HS-5 (cell line): Measurements from ENCODE around the gene TMEM205.
"Not testable (repeated sequence)": the region's sequence is repeated elsewhere in the genome, so short reads cannot be mapped to it uniquely, and the experiment has no call there.

Experiments
- DNase-seq: peaks from one replicate; pipeline ENCODE4 v3.0.0-alpha.2; 2012; ENCODE audit warnings: low read depth

TMEM205 gene

GRCh38 chr19:11339254-11340098 lies 6.6 kb downstream of the TMEM205 start, which contains the start of gene RAB3D:
TSS of gene RAB3D (minus strand) at chr19:11339657. CDS start at chr19:11337399, 2,258 bp downstream.
- peak; percentile 26 for DNase-seq

- DNase-seq, result no peak
These were observed 7.4 kb downstream of the TMEM205 start for GRCh38 chr19:11338569-11339253.

GRCh38 chr19:11338121-11338520 lies 7.9 kb downstream of the TMEM205 start:
- DNase-seq, result no peak

- DNase-seq, result no peak
These were observed 9.0 kb downstream of the TMEM205 start for GRCh38 chr19:11337080-11337479.

- no peak for DNase-seq
These were observed 10.5 kb downstream of the TMEM205 start for GRCh38 chr19:11335449-11336146.

GRCh38 chr19:11333838-11334237 lies 12.2 kb downstream of the TMEM205 start:
- not testable (repeated sequence) for DNase-seq

- DNase-seq, result no peak
These were observed 13.2 kb downstream of the TMEM205 start for GRCh38 chr19:11332822-11333221.

GRCh38 chr19:11331502-11331901 lies 14.6 kb downstream of the TMEM205 start:
- no peak for DNase-seq

- no peak for DNase-seq
These were observed 15.9 kb downstream of the TMEM205 start for GRCh38 chr19:11330127-11330526.

- DNase-seq, result no peak
These were observed 20.5 kb downstream of the TMEM205 start for GRCh38 chr19:11325544-11325943.

GRCh38 chr19:11324748-11325389 lies 21.2 kb downstream of the TMEM205 start:
- DNase-seq, result no peak

GRCh38 chr19:11324079-11324661 lies 21.9 kb downstream of the TMEM205 start:
- DNase-seq, result peak; percentile 90

- DNase-seq, result no peak
These were observed 22.4 kb downstream of the TMEM205 start for GRCh38 chr19:11323601-11324078.

GRCh38 chr19:11322269-11323024 lies 23.6 kb downstream of the TMEM205 start:
- no peak for DNase-seq

GRCh38 chr19:11321191-11322126 lies 24.6 kb downstream of the TMEM205 start:
- no peak for DNase-seq

- DNase-seq, result not testable (repeated sequence)
These were observed 25.6 kb downstream of the TMEM205 start for GRCh38 chr19:11320278-11320995.

GRCh38 chr19:11306337-11306736 lies 39.7 kb downstream of the TMEM205 start:
- DNase-seq, result no peak

- DNase-seq, result no peak
These were observed 41.1 kb downstream of the TMEM205 start for GRCh38 chr19:11304936-11305335.

- DNase-seq, result no peak
These were observed 45.3 kb downstream of the TMEM205 start for GRCh38 chr19:11300811-11301120.
